Endothelial cell of umbilical vein (primary cell): ENCODE measurements around the gene CENPA. TPM values are rescaled to one million over a fixed set of nuclear protein-coding genes. Genes with fewer than 3 reads are reported as not detected.

ENCODE experiments used
- BruUV-seq: library from RNA; stranded (reverse); fragments of 400-500 nt; replicated peaks from 2 replicates; lab custom pipeline; 2021; lab: Mats Ljungman, UMichigan
- CTCF ChIA-PET: fragments of 300-600, 350-600 bp; sonication (Branson Sonifier 250); formaldehyde crosslinking; loops from one replicate; lab custom pipeline; 2021; ENCODE audit warnings: antibody characterized with exemption, inconsistent platforms; lab: Charles Lee
- POLR2A ChIA-PET: fragments of 300-600, 350-600 bp; sonication (Branson Sonifier 250); formaldehyde crosslinking; loops from one replicate; lab custom pipeline; 2021; ENCODE audit warnings: antibody characterized with exemption, inconsistent platforms; lab: Charles Lee
- DNase-seq: peaks from one replicate; pipeline ENCODE4 v3.0.0-alpha.2; 2011; ENCODE audit warnings: low read depth, low spot score
- FAIRE-seq: peaks from 2 replicates; lab custom pipeline; 2011; peaks lifted over from hg19 to GRCh38; lab: Jason Lieb, UNC
- H2AFZ ChIP-seq: 2 replicates; pipeline ENCODE4 v1.6.0; 2012; ENCODE audit warnings: low read depth, low read length, control low read depth, inconsistent platforms
- H3K27ac ChIP-seq: 2 replicates; pipeline ENCODE4 v1.5.1; 2011; ENCODE audit warnings: low read depth, mild to moderate bottlenecking, control low read depth, low read length, moderate library complexity; ENCODE audit not compliant: insufficient read depth
- H3K27me3 ChIP-seq, 2 experiments: 2 replicates each; pipeline versions ENCODE4 v1.6.0 to v1.6.1; 2011; ENCODE audit warnings: low read length in 2 of 2, mixed read lengths in 1 of 2; ENCODE audit not compliant: control insufficient read depth in 2 of 2, insufficient read depth in 2 of 2
- H3K36me3 ChIP-seq, 2 experiments: 2 replicates in 1 of 2; 3 replicates in 1 of 2; pipeline ENCODE4 v1.5.1; 2011; ENCODE audit warnings: low read length in 2 of 2, mild to moderate bottlenecking in 1 of 2, moderate library complexity in 1 of 2; ENCODE audit not compliant: control insufficient read depth in 2 of 2, insufficient read depth in 2 of 2; ENCODE audit errors: extremely low read depth in 1 of 2
- H3K4me1 ChIP-seq: 3 replicates; pipeline ENCODE4 v1.5.1; 2011; ENCODE audit warnings: mild to moderate bottlenecking, low read length; ENCODE audit not compliant: control insufficient read depth, insufficient read depth; ENCODE audit errors: extremely low read depth
- H3K4me2 ChIP-seq: 2 replicates; pipeline ENCODE4 v1.6.1; 2011; ENCODE audit warnings: low read length, control low read depth, mixed read lengths; ENCODE audit not compliant: insufficient read depth
- H3K4me3 ChIP-seq, 3 experiments: fragments of 200-600 bp in 1 of 3; sonication (generic), shearing (Covaris generic) in 1 of 3; replicated peaks in 1 of 3; 2 replicates each; pipeline ENCODE4 v1.5.1; 2011 to 2016; ENCODE audit warnings: control low read depth in 3 of 3, low read length in 3 of 3, mild to moderate bottlenecking in 2 of 3, inconsistent platforms in 1 of 3, low read depth in 1 of 3, moderate library complexity in 1 of 3; ENCODE audit not compliant: insufficient read depth in 1 of 3
- H3K79me2 ChIP-seq: 2 replicates; pipeline ENCODE4 v1.6.0; 2012; ENCODE audit warnings: low read length, inconsistent platforms; ENCODE audit not compliant: control insufficient read depth, insufficient read depth
- H3K9ac ChIP-seq: replicated peaks from 2 replicates; pipeline ENCODE3; 2011; ENCODE audit warnings: low read length, control low read depth; ENCODE audit not compliant: insufficient read depth; ENCODE audit errors: extremely low read depth
- H3K9me1 ChIP-seq: replicated peaks from 3 replicates; pipeline ENCODE4 v1.6.0; 2011; ENCODE audit warnings: mild to moderate bottlenecking, low read length; ENCODE audit not compliant: control insufficient read depth, insufficient read depth; ENCODE audit errors: extremely low read depth
- H3K9me3 ChIP-seq: replicated peaks from 2 replicates; pipeline ENCODE4 v1.5.1; 2012; ENCODE audit warnings: low read length, inconsistent platforms; ENCODE audit not compliant: control insufficient read depth, insufficient read depth
- H4K20me1 ChIP-seq: replicated peaks from 2 replicates; pipeline ENCODE3; 2011; ENCODE audit warnings: mild to moderate bottlenecking, low read length; ENCODE audit not compliant: control insufficient read depth, insufficient read depth; ENCODE audit errors: extremely low read depth
- EZH2 ChIP-seq: IDR thresholded peaks from 2 replicates; pipeline ENCODE4 v1.6.1; 2012; ENCODE audit warnings: borderline replicate concordance, low read depth, mild to moderate bottlenecking, moderate library complexity, low read length, inconsistent platforms; ENCODE audit not compliant: severe bottlenecking
- FOS ChIP-seq: IDR thresholded peaks from 2 replicates; pipeline ENCODE4 v1.6.1; 2011; ENCODE audit warnings: mild to moderate bottlenecking, low read length, moderate library complexity, borderline replicate concordance; ENCODE audit not compliant: insufficient read depth
- GATA2 ChIP-seq: IDR thresholded peaks from 2 replicates; pipeline ENCODE4 v1.7.0; 2011; ENCODE audit warnings: low read depth, mild to moderate bottlenecking, moderate library complexity, mixed read lengths, low read length; ENCODE audit not compliant: insufficient read length, insufficient read depth
- JUN ChIP-seq: IDR thresholded peaks from 2 replicates; pipeline ENCODE4 v1.6.1; 2011; ENCODE audit warnings: borderline replicate concordance, low read depth; ENCODE audit not compliant: insufficient read length, insufficient read depth
- MAX ChIP-seq: IDR thresholded peaks from 2 replicates; pipeline ENCODE4 v1.6.1; 2011; ENCODE audit not compliant: insufficient read depth, insufficient read length
- MYC ChIP-seq: IDR thresholded peaks from one replicate; pipeline ENCODE4 v1.6.1; 2011; ENCODE audit warnings: mild to moderate bottlenecking, low read depth, low read length
- POLR2A ChIP-seq: IDR thresholded peaks from 2 replicates; pipeline ENCODE4 v1.6.1; 2012; ENCODE audit warnings: low read depth, mild to moderate bottlenecking, control low read depth, low read length
- POLR2AphosphoS5 ChIP-seq: IDR thresholded peaks from 2 replicates; pipeline ENCODE4 v1.6.1; 2012; ENCODE audit warnings: low read depth, mild to moderate bottlenecking, control low read depth, low read length, moderate library complexity; ENCODE audit not compliant: insufficient read depth
- dilution Hi-C: fragments of 300-500 bp; cut with MboI; formaldehyde crosslinking; loops from one replicate; pipeline ENCODE4 v1.15.0; 2019; ENCODE audit warnings: low sequenced_read_pairs; ENCODE audit not compliant: extremely low pct_ligation_motif_present
- intact Hi-C: fragments of 100-400 bp; cut with micrococcal nuclease; formaldehyde crosslinking; loops from one replicate; pipeline ENCODE4 v1.10.0; 2022
- polyA plus RNA-seq, 4 experiments: library from polyadenylated mRNA; depleted of rRNA in 3 of 4; stranded (reverse) in 3 of 4; unstranded in 1 of 4; fragments of >200 nt; gene quantifications; 2 replicates each; pipeline versions ENCODE4 v1.2.1 to v1.2.3, GENCODE V29; 2011 to 2012; ENCODE audit warnings: missing spikeins in 1 of 4
- total RNA-seq: library from RNA; stranded (reverse); gene quantifications from 2 replicates; pipeline ENCODE4 v1.2.3, GENCODE V29; 2021
- TF ChIP-seq, protein P1 (sequence below), 2 donors: IDR thresholded peaks; 1 replicate in 1 of 2; 2 replicates in 1 of 2; pipeline ENCODE4 v1.5.1; 2011; ENCODE audit warnings: low read length in 2 of 2, mild to moderate bottlenecking in 2 of 2, moderate library complexity in 2 of 2, control low read depth in 1 of 2, inconsistent platforms in 1 of 2, low read depth in 1 of 2; ENCODE audit not compliant: insufficient read depth in 1 of 2; ENCODE audit errors: extremely low read depth in 1 of 2

CENPA gene
- total and polyA plus RNA-seq, 2 donors (not counting 3 experiments of a cell fraction or from before 2014, with no cell fraction given) = 22.0 to 33.1 TPM

DNA sequence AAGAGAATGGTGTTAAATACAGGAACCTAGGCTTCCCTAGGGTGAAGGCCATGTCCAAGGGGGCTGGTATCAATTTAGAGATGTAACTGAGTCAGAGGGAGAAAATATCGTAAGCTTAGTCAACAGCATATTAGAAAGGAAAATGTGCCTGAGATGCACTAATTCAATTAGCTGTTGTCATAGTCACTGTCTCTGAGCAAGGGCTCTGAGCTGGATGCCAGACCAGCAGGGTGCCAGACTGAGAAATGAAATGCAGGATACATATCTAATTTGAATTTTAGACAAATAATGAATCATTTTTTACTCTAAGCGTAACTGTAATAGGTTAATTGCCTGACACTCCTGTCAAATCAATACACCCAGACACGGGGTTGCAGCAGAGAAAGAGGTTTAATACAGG lies 33.2 kb upstream of the CENPA start:
- CTCF ChIA-PET = interaction anchor here (0.6 to 0.9 kb wide), 2 partner anchors 18 to 147 kb away, joined by 3 to 5 read pairs; no protein-coding TSS in a partner anchor
- no TSS peak for BruUV-seq
- H3K9ac ChIP-seq = no peak overlapping the region
- H3K4me3 ChIP-seq = no peak overlapping the region
- DNase-seq (no peak), FAIRE-seq (no peak)
- no peak overlapping the region for H3K27ac ChIP-seq
- POLR2A ChIA-PET = no interaction called here
- no peaks in the 10 kb centered on the region for H3K9me1 ChIP-seq
- H3K36me3 ChIP-seq = no peaks in the 10 kb centered on the region
- H3K9me3 ChIP-seq = no peaks in the 10 kb centered on the region
- no peaks in the 10 kb centered on the region for H3K27me3 ChIP-seq
- peaks cover 12% of the 10 kb centered on the region for H3K4me1 ChIP-seq
- no peaks in the 10 kb centered on the region for H3K79me2 ChIP-seq
- TF ChIP-seq EZH2 = no peak
- TF ChIP-seq MAX = no peak
- no peak for TF ChIP-seq POLR2A
- TF ChIP-seq GATA2 = no peak
- TF ChIP-seq, protein P1, sequence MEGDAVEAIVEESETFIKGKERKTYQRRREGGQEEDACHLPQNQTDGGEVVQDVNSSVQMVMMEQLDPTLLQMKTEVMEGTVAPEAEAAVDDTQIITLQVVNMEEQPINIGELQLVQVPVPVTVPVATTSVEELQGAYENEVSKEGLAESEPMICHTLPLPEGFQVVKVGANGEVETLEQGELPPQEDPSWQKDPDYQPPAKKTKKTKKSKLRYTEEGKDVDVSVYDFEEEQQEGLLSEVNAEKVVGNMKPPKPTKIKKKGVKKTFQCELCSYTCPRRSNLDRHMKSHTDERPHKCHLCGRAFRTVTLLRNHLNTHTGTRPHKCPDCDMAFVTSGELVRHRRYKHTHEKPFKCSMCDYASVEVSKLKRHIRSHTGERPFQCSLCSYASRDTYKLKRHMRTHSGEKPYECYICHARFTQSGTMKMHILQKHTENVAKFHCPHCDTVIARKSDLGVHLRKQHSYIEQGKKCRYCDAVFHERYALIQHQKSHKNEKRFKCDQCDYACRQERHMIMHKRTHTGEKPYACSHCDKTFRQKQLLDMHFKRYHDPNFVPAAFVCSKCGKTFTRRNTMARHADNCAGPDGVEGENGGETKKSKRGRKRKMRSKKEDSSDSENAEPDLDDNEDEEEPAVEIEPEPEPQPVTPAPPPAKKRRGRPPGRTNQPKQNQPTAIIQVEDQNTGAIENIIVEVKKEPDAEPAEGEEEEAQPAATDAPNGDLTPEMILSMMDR (IDR thresholded peaks at IDR 0.05; ENCODE audit: extremely low read depth in 1 of 2, insufficient read depth in 1 of 2, low read depth in 1 of 2, low read length in 2 of 2) = no peak
- no peak for TF ChIP-seq POLR2AphosphoS5
- no peak for TF ChIP-seq MYC
- no peak for TF ChIP-seq JUN
- no peak for TF ChIP-seq FOS
- H3K4me2 ChIP-seq = no peak overlapping the region
- H2AFZ ChIP-seq = no peak overlapping the region
- intact Hi-C loops (no loop called here), dilution Hi-C loops (no loop called here)
- H4K20me1 ChIP-seq = no peaks in the 10 kb centered on the region
